Measurements from ENCODE around the gene ZNF385A.

The ZNF385A gene

GRCh38 chr12:54415221-54415929, 30.8 kb upstream of the ZNF385A start:
- DNase-seq (ENCODE audit: low read depth), result no peak

GRCh38 chr12:54413284-54414190, 29.0 kb upstream of the ZNF385A start:
- DNase-seq (ENCODE audit: low read depth), result peak; percentile 78

DNA sequence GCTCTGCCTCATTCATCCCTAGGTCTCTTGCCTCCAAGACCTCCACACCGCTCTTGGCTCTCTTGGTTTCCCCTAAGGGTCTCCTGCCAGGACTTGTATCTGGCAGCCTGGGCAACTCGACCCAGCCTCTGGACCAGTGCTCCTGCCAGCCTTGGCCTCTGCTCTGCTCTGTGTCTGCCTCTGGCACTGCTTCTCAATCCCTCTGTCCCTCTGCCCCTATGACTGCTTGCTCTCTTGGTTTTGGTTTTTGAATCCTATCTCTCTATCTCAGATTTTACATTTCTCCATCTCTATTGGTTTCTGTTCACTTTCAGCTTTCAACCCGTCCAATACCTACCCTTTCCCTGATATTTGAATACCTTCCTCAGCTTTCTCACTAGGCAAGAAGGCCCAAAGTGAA, 28.3 kb upstream of the ZNF385A start:
- DNase-seq (ENCODE audit: low read depth), result no peak

DNA sequence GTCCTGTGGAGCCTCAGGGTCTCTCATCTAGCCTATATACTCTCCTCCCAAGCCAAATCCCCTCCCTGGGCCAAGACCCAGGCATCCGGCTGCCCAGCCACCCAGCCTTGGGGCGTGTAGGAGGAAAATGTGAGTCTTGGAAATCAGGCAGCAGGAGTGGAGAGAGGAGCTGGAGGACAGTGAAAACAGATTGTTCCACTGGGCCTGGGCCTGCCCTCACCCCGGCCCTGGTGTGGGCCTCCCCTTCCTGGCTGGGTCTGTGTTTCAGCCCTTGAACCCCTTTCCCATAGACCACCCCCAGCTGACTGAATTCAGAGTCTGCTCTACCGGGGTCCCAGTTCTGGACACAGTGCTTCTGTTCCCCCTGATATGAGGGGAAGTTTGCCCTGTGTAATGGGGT, 27.8 kb upstream of the ZNF385A start:
- DNase-seq (ENCODE audit: low read depth), result no peak

GRCh38 chr12:54411391-54412241, 27.1 kb upstream of the ZNF385A start:
- DNase-seq (ENCODE audit: low read depth), result peak; percentile 42

DNA sequence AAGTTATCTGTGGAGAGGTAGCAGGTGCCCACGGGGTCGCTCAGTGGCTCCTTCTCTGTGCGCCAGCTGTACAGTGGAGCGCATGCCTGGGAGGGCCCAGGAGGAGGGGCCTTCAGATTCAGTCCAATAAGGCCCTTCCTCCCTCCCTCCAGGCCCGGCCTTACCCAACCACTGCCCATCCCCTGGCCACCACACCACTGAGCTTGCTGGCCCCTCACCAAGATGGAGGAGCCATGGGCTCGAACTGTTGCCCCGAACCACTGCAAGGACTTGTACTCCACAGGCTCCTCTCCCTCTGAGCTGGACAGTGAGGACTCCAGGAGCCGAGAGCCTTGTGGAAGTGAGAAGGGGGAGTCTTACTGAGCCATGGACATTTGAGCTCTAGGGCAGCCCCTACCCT, 24.7 kb upstream of the ZNF385A start:
- no peak for DNase-seq (ENCODE audit: low read depth)

GRCh38 chr12:54407183-54407905, 22.8 kb upstream of the ZNF385A start:
- DNase-seq (ENCODE audit: low read depth), result no peak

- no peak for DNase-seq (ENCODE audit: low read depth)
Measured at GRCh38 chr12:54405573-54405972, 21.0 kb upstream of the ZNF385A start.

DNA sequence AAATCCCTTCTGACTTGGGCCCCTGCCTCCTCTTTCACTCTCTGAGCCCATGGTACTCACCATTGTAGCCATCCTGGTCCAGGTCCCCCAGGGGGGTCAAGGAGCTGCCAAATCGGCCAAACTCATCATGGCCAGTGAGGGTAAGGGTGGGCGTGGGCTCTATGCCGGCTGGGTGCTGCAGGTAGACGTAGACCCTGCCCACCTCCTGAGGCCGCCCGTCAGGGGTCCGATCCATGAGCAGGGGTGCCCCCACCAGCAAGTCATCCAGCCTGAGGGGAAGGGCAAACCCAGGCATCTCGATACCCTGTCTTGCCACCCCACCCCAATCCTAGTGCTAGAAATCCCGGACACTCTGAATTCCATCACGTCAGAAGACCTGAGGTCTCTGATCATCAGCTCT, 20.6 kb upstream of the ZNF385A start:
- no peak for DNase-seq (ENCODE audit: low read depth)

DNA sequence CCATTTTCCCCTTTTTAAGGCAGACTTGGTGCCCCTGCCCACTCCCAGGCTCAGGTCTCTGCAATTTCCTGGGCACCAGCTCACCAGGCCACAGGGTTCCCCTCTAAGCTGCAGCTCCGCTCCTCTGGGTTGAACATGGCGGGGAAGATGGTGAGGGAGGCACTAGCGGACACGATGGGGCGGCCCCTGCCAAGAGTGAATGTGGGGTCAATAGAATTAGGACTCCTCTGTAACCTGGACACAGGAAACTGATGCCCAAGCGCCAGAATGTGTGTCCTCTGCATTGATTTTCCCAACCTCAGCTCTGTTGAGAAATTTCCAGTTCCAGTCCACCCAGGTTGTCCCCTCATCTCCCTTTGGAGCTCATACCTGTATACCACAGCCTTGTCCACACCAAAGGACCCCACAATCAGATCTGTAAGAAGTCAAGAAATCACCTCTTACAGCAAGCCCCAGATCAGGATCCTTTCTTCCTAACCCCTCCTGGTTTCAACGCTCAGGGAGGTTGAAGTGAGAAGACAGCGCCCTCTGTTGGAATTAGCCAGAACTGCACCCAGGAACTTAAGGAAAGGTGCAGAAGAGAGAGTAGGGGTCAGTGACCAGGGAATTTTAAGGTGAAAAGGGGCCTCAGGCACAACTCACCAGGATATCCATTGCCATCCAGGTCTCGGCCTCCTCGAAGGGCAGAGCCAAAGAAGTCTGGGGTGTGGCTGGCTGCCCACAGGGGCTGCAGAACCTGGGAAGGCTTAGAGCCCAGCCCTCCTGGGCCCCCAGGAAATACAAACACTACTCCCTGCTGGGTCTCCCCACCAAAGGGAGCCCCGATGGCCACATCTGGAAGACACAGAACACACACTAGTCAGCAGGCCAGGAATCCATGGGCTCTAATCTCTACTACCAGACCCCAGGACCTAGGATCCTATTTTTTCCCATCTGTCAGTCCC, 19.8 kb upstream of the ZNF385A start:
- DNase-seq (ENCODE audit: low read depth), result peak; percentile 29

- DNase-seq (ENCODE audit: low read depth), result no peak
Measured at GRCh38 chr12:54401119-54401518, 16.6 kb upstream of the ZNF385A start.

- DNase-seq (ENCODE audit: low read depth), result peak; percentile 50
Measured at GRCh38 chr12:54398995-54399793, 14.7 kb upstream of the ZNF385A start.

- DNase-seq (ENCODE audit: low read depth), result no peak
Measured at GRCh38 chr12:54398218-54398617, 13.7 kb upstream of the ZNF385A start.

DNA sequence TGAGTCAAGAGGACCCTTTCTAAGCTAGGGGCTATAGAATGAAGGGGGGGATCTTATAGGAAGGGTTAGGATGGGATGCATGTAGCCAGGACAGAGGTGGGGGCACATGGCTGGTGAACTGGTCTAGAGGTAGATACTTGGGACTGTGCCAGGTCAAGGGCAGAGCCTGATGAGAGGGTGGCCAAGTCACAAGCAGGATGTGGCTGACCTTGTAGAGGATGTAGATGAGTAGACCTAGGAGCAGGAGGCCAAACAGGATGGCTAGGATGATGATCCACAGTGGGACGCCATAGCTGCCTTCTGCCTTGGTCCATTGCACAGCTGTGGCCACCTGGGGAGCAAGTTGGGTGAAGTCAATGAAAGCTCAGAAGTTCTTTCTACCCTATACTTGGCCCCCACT, 12.6 kb upstream of the ZNF385A start:
- no peak for DNase-seq (ENCODE audit: low read depth)

DNA sequence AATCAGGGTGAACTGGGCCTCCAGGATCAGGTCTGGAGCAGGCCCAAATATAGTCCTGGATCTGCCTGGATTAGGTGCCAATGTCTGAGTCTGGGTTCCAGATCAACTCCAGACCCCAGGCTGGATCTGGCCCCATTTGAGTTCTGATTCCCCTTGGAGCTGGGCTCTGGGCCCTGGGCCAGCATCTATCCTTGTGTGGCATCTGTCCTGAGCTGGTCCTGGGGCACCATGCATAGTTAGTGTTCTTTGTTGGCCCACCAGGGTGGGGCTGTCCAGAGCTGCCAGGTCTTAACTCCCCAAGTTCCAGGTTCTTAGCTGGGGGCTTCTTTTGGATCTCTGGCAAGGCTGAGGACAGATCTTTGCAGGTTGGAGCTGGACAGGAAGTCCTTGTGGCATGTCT, 11.0 kb upstream of the ZNF385A start:
- no peak for DNase-seq (ENCODE audit: low read depth)

DNA sequence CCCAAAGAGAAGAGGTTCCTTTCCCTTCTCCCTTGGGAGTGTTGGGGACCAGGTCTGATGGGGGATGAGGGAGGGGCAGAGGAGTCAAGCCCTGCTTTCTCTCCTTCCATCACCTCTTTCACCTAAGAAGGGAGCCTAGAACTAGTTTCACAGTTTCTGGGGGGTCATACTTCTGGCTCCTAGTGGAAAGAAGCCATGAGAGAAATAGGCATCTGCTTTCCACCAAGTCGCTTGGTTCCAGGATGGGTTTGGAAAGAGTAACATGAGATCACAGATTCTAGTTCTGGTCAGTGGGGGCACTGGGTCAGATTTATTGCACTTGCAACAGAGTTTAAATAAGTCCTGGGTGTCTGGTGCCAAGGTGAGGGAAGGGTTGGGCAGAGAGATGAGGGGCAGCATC, 10.5 kb upstream of the ZNF385A start:
- no peak for DNase-seq (ENCODE audit: low read depth)

GRCh38 chr12:54394281-54394719, 9.8 kb upstream of the ZNF385A start:
- DNase-seq (ENCODE audit: low read depth), result no peak

DNA sequence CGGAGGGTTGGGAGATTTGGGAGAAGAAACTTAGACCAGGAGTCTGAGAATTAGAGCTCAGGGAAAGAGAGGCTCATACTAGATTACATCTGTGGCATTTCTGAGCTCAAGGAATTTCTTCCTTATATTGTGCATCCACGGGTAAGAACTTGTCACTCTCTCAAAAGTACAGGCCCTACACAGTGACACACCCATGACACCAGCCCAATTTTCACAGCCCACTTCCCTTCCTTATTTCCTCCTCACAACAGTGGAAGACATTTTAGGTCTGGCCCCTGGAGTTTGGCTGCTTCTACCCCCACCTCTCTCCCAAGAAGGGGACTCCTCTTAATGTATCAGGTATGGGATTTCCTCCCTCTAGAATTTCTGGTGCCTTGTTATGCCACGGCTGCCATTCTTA, 9.2 kb upstream of the ZNF385A start:
- DNase-seq (ENCODE audit: low read depth), result no peak

DNA sequence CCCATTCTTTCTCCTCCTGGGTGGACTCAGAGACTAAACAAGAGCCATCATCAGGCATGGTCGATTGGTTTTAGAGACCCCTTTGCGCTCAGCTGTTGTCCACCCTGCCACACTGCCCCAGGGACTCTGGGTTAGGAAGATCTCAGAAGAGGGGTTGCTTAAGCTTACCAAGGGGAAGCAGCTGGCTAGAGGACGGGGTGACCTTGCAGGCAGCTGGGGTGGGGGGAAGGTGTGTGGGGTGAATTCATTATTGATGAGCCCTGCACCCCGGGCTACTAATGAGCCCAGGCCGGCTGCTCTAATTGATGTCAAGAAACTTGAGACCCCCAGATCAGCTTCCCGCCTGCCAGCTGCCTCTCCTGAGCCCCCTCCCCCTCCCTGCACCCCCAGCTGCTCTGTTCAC, 8.7 kb upstream of the ZNF385A start:
- DNase-seq (ENCODE audit: low read depth), result no peak

Measured in T-helper 22 cell (primary cell).